Brain microvascular endothelial cell (primary cell): ENCODE measurements around the gene HTR3B.
"Not testable (repeated sequence)": the region's sequence is repeated elsewhere in the genome, so short reads cannot be mapped to it uniquely, and the experiment has no call there.

ENCODE experiments used
- DNase-seq: peaks from one replicate; pipeline ENCODE4 v3.0.0-alpha.2; 2020
- H3K27ac ChIP-seq: fragments of 250-450 bp; sonication (Bioruptor Pico); 2 replicates; pipeline ENCODE4 v1.5.1; 2020; ENCODE audit warnings: mild to moderate bottlenecking, moderate library complexity
- H3K27me3 ChIP-seq: fragments of 250-450 bp; sonication (Bioruptor Pico); replicated peaks from 2 replicates; pipeline ENCODE4 v1.5.1; 2020; ENCODE audit warnings: mild to moderate bottlenecking
- H3K36me3 ChIP-seq: fragments of 250-450 bp; sonication (Bioruptor Pico); replicated peaks from 2 replicates; pipeline ENCODE4 v1.5.1; 2020; ENCODE audit warnings: mild to moderate bottlenecking
- H3K4me3 ChIP-seq: 2 replicates; pipeline ENCODE4 v1.5.1; 2011; ENCODE audit warnings: low read depth, mild to moderate bottlenecking, control low read depth, low read length, moderate library complexity
- in situ Hi-C: cut with HindIII; loops from 2 replicates; pipeline ENCODE4 v1.10.0; 2017; ENCODE audit warnings: low sequenced_read_pairs, low pct_ligation_motif_present
- TF ChIP-seq, protein P1 (sequence below): IDR thresholded peaks from 2 replicates; pipeline ENCODE4 v1.5.1; 2011; ENCODE audit warnings: low read depth, mild to moderate bottlenecking, moderate library complexity, low read length, control low read depth, inconsistent platforms; ENCODE audit errors: missing control alignments

Gene HTR3B

DNA sequence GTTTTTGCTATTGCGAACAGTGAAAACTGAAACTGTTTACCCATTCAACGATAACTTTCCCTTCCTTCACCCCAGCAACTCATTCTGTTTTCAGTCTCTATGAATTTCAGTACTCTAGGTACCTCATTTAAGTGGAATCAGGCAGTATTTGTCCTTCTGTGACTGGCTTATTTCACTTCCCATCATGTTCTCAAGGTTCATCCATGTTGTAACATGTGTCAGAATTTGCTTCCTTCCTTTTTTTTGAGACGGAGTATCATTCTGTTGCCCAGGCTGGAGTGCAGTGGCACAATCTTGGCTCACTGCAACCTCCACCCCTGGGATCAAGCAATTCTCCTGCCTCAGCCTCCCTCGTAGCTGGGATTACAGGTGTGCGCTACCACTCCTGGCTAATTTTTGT, 23.7 kb downstream of the HTR3B start:
- H3K27ac ChIP-seq, result no peak overlapping the region
- no peaks in the 10 kb centered on the region for H3K36me3 ChIP-seq
- no peaks in the 10 kb centered on the region for H3K27me3 ChIP-seq
- H3K4me3 ChIP-seq, result no peak overlapping the region
- no peak for DNase-seq
- in situ Hi-C loops, result no loop called here
- TF ChIP-seq, protein P1, sequence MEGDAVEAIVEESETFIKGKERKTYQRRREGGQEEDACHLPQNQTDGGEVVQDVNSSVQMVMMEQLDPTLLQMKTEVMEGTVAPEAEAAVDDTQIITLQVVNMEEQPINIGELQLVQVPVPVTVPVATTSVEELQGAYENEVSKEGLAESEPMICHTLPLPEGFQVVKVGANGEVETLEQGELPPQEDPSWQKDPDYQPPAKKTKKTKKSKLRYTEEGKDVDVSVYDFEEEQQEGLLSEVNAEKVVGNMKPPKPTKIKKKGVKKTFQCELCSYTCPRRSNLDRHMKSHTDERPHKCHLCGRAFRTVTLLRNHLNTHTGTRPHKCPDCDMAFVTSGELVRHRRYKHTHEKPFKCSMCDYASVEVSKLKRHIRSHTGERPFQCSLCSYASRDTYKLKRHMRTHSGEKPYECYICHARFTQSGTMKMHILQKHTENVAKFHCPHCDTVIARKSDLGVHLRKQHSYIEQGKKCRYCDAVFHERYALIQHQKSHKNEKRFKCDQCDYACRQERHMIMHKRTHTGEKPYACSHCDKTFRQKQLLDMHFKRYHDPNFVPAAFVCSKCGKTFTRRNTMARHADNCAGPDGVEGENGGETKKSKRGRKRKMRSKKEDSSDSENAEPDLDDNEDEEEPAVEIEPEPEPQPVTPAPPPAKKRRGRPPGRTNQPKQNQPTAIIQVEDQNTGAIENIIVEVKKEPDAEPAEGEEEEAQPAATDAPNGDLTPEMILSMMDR, result no peak

- DNase-seq, result no peak
- no peak overlapping the region for H3K27ac ChIP-seq
- no peaks in the 10 kb centered on the region for H3K27me3 ChIP-seq
- no peaks in the 10 kb centered on the region for H3K36me3 ChIP-seq
- in situ Hi-C loops, result no loop called here
- H3K4me3 ChIP-seq, result no peak overlapping the region
- TF ChIP-seq, protein P1, result no peak
Observed at GRCh38 chr11:113932788-113933187, 28.2 kb downstream of the HTR3B start.

DNA sequence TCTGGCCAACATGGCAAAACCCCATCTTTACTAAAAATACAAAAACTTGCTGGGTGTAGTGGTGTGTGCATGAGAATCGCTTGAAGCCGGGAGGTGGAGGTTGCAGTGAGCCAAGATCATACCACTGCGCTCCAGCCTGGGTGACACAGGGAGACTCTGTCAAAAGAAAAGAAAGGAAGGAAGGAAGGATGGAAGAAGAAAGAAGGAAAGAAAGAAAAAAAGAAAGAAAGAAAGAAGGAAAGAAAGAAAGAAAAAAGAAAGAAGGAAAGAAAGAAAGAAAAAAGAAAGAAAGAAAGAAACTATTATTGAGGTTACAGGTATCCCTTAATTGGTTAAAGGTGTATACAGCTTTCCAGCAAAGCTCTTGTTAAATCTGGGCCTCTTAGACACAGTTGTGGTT, 29.6 kb downstream of the HTR3B start:
- H3K27ac ChIP-seq, H3K27me3 ChIP-seq, in situ Hi-C loops, DNase-seq, H3K36me3 ChIP-seq, H3K4me3 ChIP-seq: not testable (repeated sequence)

GRCh38 chr11:113934761-113935160, 30.2 kb downstream of the HTR3B start:
- DNase-seq, result no peak
- H3K27ac ChIP-seq, result no peak overlapping the region
- H3K27me3 ChIP-seq, result no peaks in the 10 kb centered on the region
- in situ Hi-C loops, result no loop called here
- no peak overlapping the region for H3K4me3 ChIP-seq
- TF ChIP-seq, protein P1, result no peak
- H3K36me3 ChIP-seq, result no peaks in the 10 kb centered on the region

DNA sequence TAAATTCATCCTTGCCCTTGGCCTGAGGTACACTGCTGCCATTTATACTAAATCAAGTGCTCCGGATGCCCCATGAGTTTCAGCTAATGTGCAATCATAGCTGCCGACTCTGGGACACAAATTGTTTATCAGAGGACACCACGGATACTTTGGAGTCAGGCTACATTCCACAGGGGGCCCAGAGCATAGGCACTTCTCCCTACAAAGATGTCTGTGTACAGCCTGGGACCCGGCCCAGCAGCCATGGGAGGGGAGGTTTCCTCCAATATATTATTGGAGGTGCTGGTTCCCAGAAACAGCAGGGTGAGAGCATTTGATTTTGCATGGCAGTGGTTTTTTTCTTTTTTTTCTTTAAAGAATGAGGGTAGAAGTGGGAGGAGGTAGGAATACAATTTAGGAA, 31.3 kb downstream of the HTR3B start:
- Histone ChIP-seq H3K4me3 (no peak overlapping the region), H3K27ac (no peak overlapping the region), H3K36me3 (no peaks in the 10 kb centered on the region), H3K27me3 (no peaks in the 10 kb centered on the region)
- TF ChIP-seq, protein P1, result no peak
- no peak for DNase-seq
- in situ Hi-C loops, result no loop called here

GRCh38 chr11:113937918-113938317, 33.3 kb downstream of the HTR3B start:
- TF ChIP-seq, protein P1, result no peak
- Histone ChIP-seq H3K4me3 (no peak overlapping the region), H3K36me3 (no peaks in the 10 kb centered on the region), H3K27ac (no peak overlapping the region), H3K27me3 (no peaks in the 10 kb centered on the region)
- no peak for DNase-seq
- in situ Hi-C loops, result no loop called here

DNA sequence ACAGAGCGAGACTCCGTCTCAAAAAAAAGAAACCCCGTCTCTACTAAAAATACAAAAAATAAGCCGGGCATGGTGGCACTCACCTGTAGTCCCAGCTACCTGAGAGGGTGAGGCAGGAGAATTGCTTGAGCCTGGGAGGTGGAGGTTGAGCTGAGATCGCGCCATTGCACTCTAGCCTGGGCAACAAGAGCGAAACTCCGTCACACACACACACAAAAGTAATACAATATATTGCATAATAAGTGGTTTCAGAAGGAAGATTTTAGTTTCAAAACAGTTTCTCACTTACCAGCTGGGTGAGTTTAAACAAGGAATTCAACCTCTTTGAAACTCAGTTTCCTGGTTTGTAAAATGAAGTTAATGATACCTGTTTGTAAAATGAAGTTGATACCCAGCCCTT, 37.7 kb downstream of the HTR3B start:
- TF ChIP-seq, protein P1, result no peak
- Histone ChIP-seq H3K27me3 (no peaks in the 10 kb centered on the region), H3K27ac (no peak overlapping the region), H3K36me3 (no peaks in the 10 kb centered on the region), H3K4me3 (no peak overlapping the region)
- in situ Hi-C loops, result no loop called here
- DNase-seq, result no peak

DNA sequence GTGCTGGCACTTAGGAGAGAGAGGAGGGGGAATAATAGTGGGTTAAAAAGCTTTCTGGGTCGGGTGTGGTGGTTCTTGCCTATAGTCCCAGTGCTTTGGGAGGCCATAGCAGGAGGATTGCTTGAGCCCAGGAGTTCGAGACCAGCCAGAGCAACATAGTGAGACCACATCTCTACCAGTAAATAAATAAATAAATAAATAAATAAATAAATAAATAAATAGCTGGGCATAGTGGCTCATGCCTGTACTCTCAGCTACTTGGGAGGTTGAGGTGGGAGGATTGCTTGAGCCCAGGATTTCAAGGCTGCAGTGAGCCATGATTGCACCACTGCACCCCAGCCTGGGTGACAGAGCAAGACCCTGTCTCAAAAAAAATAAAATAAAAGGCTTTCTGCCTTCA, 41.6 kb downstream of the HTR3B start:
- H3K27me3 ChIP-seq, H3K27ac ChIP-seq, DNase-seq, H3K36me3 ChIP-seq, H3K4me3 ChIP-seq, in situ Hi-C loops: not testable (repeated sequence)
